Fibroblast of pulmonary artery (primary cell): ENCODE results near the gene ASTN2.

Source experiments
- DNase-seq: peaks from one replicate; pipeline ENCODE4 v3.0.0-alpha.2; 2010; ENCODE audit warnings: low read depth
- H3K4me3 ChIP-seq: replicated peaks from 2 replicates; pipeline ENCODE4 v1.5.1; 2011; ENCODE audit warnings: low read depth, mild to moderate bottlenecking, control low read depth, low read length, moderate library complexity
- CTCF ChIP-seq: IDR thresholded peaks from 2 replicates; pipeline ENCODE4 v1.5.1; 2011; ENCODE audit warnings: mild to moderate bottlenecking, control low read depth, low read length, inconsistent platforms; ENCODE audit errors: missing control alignments

Gene ASTN2

GRCh38 chr9:116815835-116816234 lies 599.0 kb downstream of the ASTN2 start:
- H3K4me3 ChIP-seq, result no peak overlapping the region
- DNase-seq, result no peak
- no peak for TF ChIP-seq CTCF

GRCh38 chr9:116813031-116813300 lies 601.9 kb downstream of the ASTN2 start:
- TF ChIP-seq CTCF, result no peak
- no peak for DNase-seq

GRCh38 chr9:116812231-116813030 lies 602.4 kb downstream of the ASTN2 start:
- no peak for DNase-seq
- H3K4me3 ChIP-seq, result no peak overlapping the region
- no peak for TF ChIP-seq CTCF

More at GRCh38 chr9:116813031-116813300, 601.9 kb downstream of the ASTN2 start:
- no peak overlapping the region for H3K4me3 ChIP-seq

GRCh38 chr9:116809656-116810055 lies 605.2 kb downstream of the ASTN2 start:
- TF ChIP-seq CTCF, result no peak
- H3K4me3 ChIP-seq, result no peak overlapping the region
- no peak for DNase-seq

- no peak for TF ChIP-seq CTCF
- DNase-seq, result peak; percentile 25
- no peak overlapping the region for H3K4me3 ChIP-seq
Measured at GRCh38 chr9:116806075-116806474, 608.8 kb downstream of the ASTN2 start.

- TF ChIP-seq CTCF, result no peak
- peak; percentile 17 for DNase-seq
- no peak overlapping the region for H3K4me3 ChIP-seq
Measured at GRCh38 chr9:116800885-116801284, 614.0 kb downstream of the ASTN2 start.

GRCh38 chr9:116800074-116800473 lies 614.8 kb downstream of the ASTN2 start:
- TF ChIP-seq CTCF, result no peak
- DNase-seq, result no peak
- no peak overlapping the region for H3K4me3 ChIP-seq
